ENCODE measurements around the gene MUCL3. TPM values are rescaled to one million over a fixed set of nuclear protein-coding genes. Genes with fewer than 3 reads are reported as not detected.
A peak's percentile ranks its signal among the peaks of the same experiment; 100 is the strongest.

Gene MUCL3
- total RNA-seq, 1 donor from 2014 or later: under 0.01 TPM

GRCh38 chr6:30979690-30980089, 38.9 kb downstream of the MUCL3 start:
- no peaks in the 10 kb centered on the region for H3K27me3 ChIP-seq (ENCODE audit: control insufficient read depth, insufficient read depth, low read length)
- H3K4me3 ChIP-seq (ENCODE audit: low read depth, low read length): no peak overlapping the region
- TF ChIP-seq CTCF (IDR thresholded peaks at IDR 0.05; ENCODE audit: insufficient read depth, low read length, severe bottlenecking): no peak
- H3K36me3 ChIP-seq (ENCODE audit: control insufficient read depth, insufficient read depth, low read length): no peaks in the 10 kb centered on the region
- no peak for DNase-seq (ENCODE audit: low read depth)
- no peak for FAIRE-seq

- peak; percentile 58 for FAIRE-seq
- DNase-seq (ENCODE audit: low read depth): peak; percentile 85
- peak overlapping the region; percentile 11 for H3K4me3 ChIP-seq (ENCODE audit: low read depth, low read length)
These were observed 41.4 kb downstream of the MUCL3 start for GRCh38 chr6:30981942-30982772.

GRCh38 chr6:30983439-30983838, 42.7 kb downstream of the MUCL3 start, which contains the start of gene MUC21:
Gene MUC21, plus strand, starts transcription at chr6:30983718. Its CDS starts 241 bp downstream, at chr6:30983959.
- no peak for DNase-seq (ENCODE audit: low read depth)
- H3K27me3 ChIP-seq (ENCODE audit: control insufficient read depth, insufficient read depth, low read length): no peaks in the 10 kb centered on the region
- no peak for TF ChIP-seq CTCF (IDR thresholded peaks at IDR 0.05; ENCODE audit: insufficient read depth, low read length, severe bottlenecking)
- FAIRE-seq: peak; percentile 32
- H3K4me3 ChIP-seq (ENCODE audit: low read depth, low read length): no peak within 1 kb of the TSS
- H3K36me3 ChIP-seq (ENCODE audit: control insufficient read depth, insufficient read depth, low read length): no peaks in the 10 kb centered on the region

More at GRCh38 chr6:30981942-30982772, 41.4 kb downstream of the MUCL3 start:
- peak; percentile 53 for TF ChIP-seq CTCF (IDR thresholded peaks at IDR 0.05; ENCODE audit: insufficient read depth, low read length, severe bottlenecking)
- Histone ChIP-seq H3K27me3 (ENCODE audit: control insufficient read depth, insufficient read depth, low read length) (no peaks in the 10 kb centered on the region), H3K36me3 (ENCODE audit: control insufficient read depth, insufficient read depth, low read length) (no peaks in the 10 kb centered on the region)

- no peak for TF ChIP-seq CTCF (IDR thresholded peaks at IDR 0.05; ENCODE audit: insufficient read depth, low read length, severe bottlenecking)
- peak; percentile 66 for DNase-seq (ENCODE audit: low read depth)
- H3K36me3 ChIP-seq (ENCODE audit: control insufficient read depth, insufficient read depth, low read length): no peaks in the 10 kb centered on the region
- no peaks in the 10 kb centered on the region for H3K27me3 ChIP-seq (ENCODE audit: control insufficient read depth, insufficient read depth, low read length)
- no peak overlapping the region for H3K4me3 ChIP-seq (ENCODE audit: low read depth, low read length)
- FAIRE-seq: no peak
These were observed 44.7 kb downstream of the MUCL3 start for GRCh38 chr6:30985490-30985889.

GRCh38 chr6:30987304-30987703, 46.5 kb downstream of the MUCL3 start:
- FAIRE-seq: no peak

More at GRCh38 chr6:30987304-30987703, 46.5 kb downstream of the MUCL3 start:
- Histone ChIP-seq H3K36me3 (ENCODE audit: control insufficient read depth, insufficient read depth, low read length) (no peaks in the 10 kb centered on the region), H3K4me3 (ENCODE audit: low read depth, low read length) (no peak overlapping the region), H3K27me3 (ENCODE audit: control insufficient read depth, insufficient read depth, low read length) (no peaks in the 10 kb centered on the region)
- no peak for DNase-seq (ENCODE audit: low read depth)
- TF ChIP-seq CTCF (IDR thresholded peaks at IDR 0.05; ENCODE audit: insufficient read depth, low read length, severe bottlenecking): no peak
